ENCODE results near the gene PID1.

Gene PID1

GRCh38 chr2:229270551-229271410, at the start of gene PID1:
Gene PID1, minus strand, starts transcription at chr2:229271287. Its CDS starts 244 bp downstream, at chr2:229271043.
- peak within 1 kb of the TSS; percentile 80 for H3K4me3 ChIP-seq (ENCODE audit: low read depth, low read length)
- H3K4me1 ChIP-seq (ENCODE audit: control insufficient read depth, insufficient read depth, low read length) = peaks cover 13% of the 10 kb centered on the region; the same call in 1 of the 2 replicates
- H3K9ac ChIP-seq (ENCODE audit: low read length) = peak within 1 kb of the TSS; percentile 37
- no peak within 1 kb of the TSS for H3K27ac ChIP-seq (ENCODE audit: low read depth, low read length)
- H3K27me3 ChIP-seq (ENCODE audit: control insufficient read depth, insufficient read depth, low read length) = peaks cover 37% of the 10 kb centered on the region
- no peaks in the 10 kb centered on the region for H3K36me3 ChIP-seq (ENCODE audit: control insufficient read depth, insufficient read depth, low read length)
- H3K9me3 ChIP-seq (ENCODE audit: control insufficient read depth, insufficient read depth, low read depth, low read length) = no peaks in the 10 kb centered on the region

GRCh38 chr2:229319558-229319957, 48.5 kb upstream of the PID1 start:
- H3K27me3 ChIP-seq (ENCODE audit: control insufficient read depth, insufficient read depth, low read length) = no peaks in the 10 kb centered on the region
- no peaks in the 10 kb centered on the region for H3K4me1 ChIP-seq (ENCODE audit: control insufficient read depth, insufficient read depth, low read length)
- H3K4me3 ChIP-seq (ENCODE audit: low read depth, low read length) = no peak overlapping the region
- no peaks in the 10 kb centered on the region for H3K36me3 ChIP-seq (ENCODE audit: control insufficient read depth, insufficient read depth, low read length)
- no peak overlapping the region for H3K27ac ChIP-seq (ENCODE audit: low read depth, low read length)
- H3K9me3 ChIP-seq (ENCODE audit: control insufficient read depth, insufficient read depth, low read depth, low read length) = 0 out of 2 replicates have a peak, but pooled peaks cover 3% of the 10 kb centered on the region
- no peak overlapping the region for H3K9ac ChIP-seq (ENCODE audit: low read length)

GRCh38 chr2:229314117-229314516, 43.0 kb upstream of the PID1 start:
- Histone ChIP-seq H3K36me3 (ENCODE audit: control insufficient read depth, insufficient read depth, low read length) (no peaks in the 10 kb centered on the region), H3K9ac (ENCODE audit: low read length) (no peak overlapping the region), H3K4me3 (ENCODE audit: low read depth, low read length) (no peak overlapping the region), H3K4me1 (ENCODE audit: control insufficient read depth, insufficient read depth, low read length) (no peaks in the 10 kb centered on the region), H3K9me3 (ENCODE audit: control insufficient read depth, insufficient read depth, low read depth, low read length) (no peaks in the 10 kb centered on the region), H3K27ac (ENCODE audit: low read depth, low read length) (no peak overlapping the region), H3K27me3 (ENCODE audit: control insufficient read depth, insufficient read depth, low read length) (no peaks in the 10 kb centered on the region; the same call in 1 of the 2 replicates)

- Histone ChIP-seq H3K27ac (ENCODE audit: low read depth, low read length) (no peak overlapping the region), H3K36me3 (ENCODE audit: control insufficient read depth, insufficient read depth, low read length) (no peaks in the 10 kb centered on the region), H3K4me3 (ENCODE audit: low read depth, low read length) (no peak overlapping the region), H3K27me3 (ENCODE audit: control insufficient read depth, insufficient read depth, low read length) (no peaks in the 10 kb centered on the region; the same call in 1 of the 2 replicates), H3K4me1 (ENCODE audit: control insufficient read depth, insufficient read depth, low read length) (no peaks in the 10 kb centered on the region), H3K9ac (ENCODE audit: low read length) (no peak overlapping the region), H3K9me3 (ENCODE audit: control insufficient read depth, insufficient read depth, low read depth, low read length) (no peaks in the 10 kb centered on the region)
These were observed 42.5 kb upstream of the PID1 start for GRCh38 chr2:229313591-229313990.

- no peaks in the 10 kb centered on the region for H3K9me3 ChIP-seq (ENCODE audit: control insufficient read depth, insufficient read depth, low read depth, low read length)
- no peak overlapping the region for H3K27ac ChIP-seq (ENCODE audit: low read depth, low read length)
These were observed 30.1 kb upstream of the PID1 start for GRCh38 chr2:229301237-229301636.

GRCh38 chr2:229300790-229301189, 29.7 kb upstream of the PID1 start:
- H3K4me3 ChIP-seq (ENCODE audit: low read depth, low read length) = no peak overlapping the region
- no peaks in the 10 kb centered on the region for H3K9me3 ChIP-seq (ENCODE audit: control insufficient read depth, insufficient read depth, low read depth, low read length)
- H3K27me3 ChIP-seq (ENCODE audit: control insufficient read depth, insufficient read depth, low read length) = no peaks in the 10 kb centered on the region
- no peak overlapping the region for H3K9ac ChIP-seq (ENCODE audit: low read length)
- H3K4me1 ChIP-seq (ENCODE audit: control insufficient read depth, insufficient read depth, low read length) = no peaks in the 10 kb centered on the region
- no peak overlapping the region for H3K27ac ChIP-seq (ENCODE audit: low read depth, low read length)
- H3K36me3 ChIP-seq (ENCODE audit: control insufficient read depth, insufficient read depth, low read length) = no peaks in the 10 kb centered on the region

More at GRCh38 chr2:229301237-229301636, 30.1 kb upstream of the PID1 start:
- Histone ChIP-seq H3K9ac (ENCODE audit: low read length) (no peak overlapping the region), H3K4me1 (ENCODE audit: control insufficient read depth, insufficient read depth, low read length) (no peaks in the 10 kb centered on the region), H3K4me3 (ENCODE audit: low read depth, low read length) (no peak overlapping the region), H3K27me3 (ENCODE audit: control insufficient read depth, insufficient read depth, low read length) (no peaks in the 10 kb centered on the region), H3K36me3 (ENCODE audit: control insufficient read depth, insufficient read depth, low read length) (no peaks in the 10 kb centered on the region)

GRCh38 chr2:229300371-229300770, 29.3 kb upstream of the PID1 start:
- Histone ChIP-seq H3K9me3 (ENCODE audit: control insufficient read depth, insufficient read depth, low read depth, low read length) (no peaks in the 10 kb centered on the region), H3K36me3 (ENCODE audit: control insufficient read depth, insufficient read depth, low read length) (no peaks in the 10 kb centered on the region), H3K4me1 (ENCODE audit: control insufficient read depth, insufficient read depth, low read length) (no peaks in the 10 kb centered on the region), H3K27me3 (ENCODE audit: control insufficient read depth, insufficient read depth, low read length) (no peaks in the 10 kb centered on the region), H3K9ac (ENCODE audit: low read length) (no peak overlapping the region), H3K27ac (ENCODE audit: low read depth, low read length) (no peak overlapping the region), H3K4me3 (ENCODE audit: low read depth, low read length) (no peak overlapping the region)

- H3K9ac ChIP-seq (ENCODE audit: low read length) = no peak overlapping the region
- no peak overlapping the region for H3K4me3 ChIP-seq (ENCODE audit: low read depth, low read length)
- H3K27ac ChIP-seq (ENCODE audit: low read depth, low read length) = no peak overlapping the region
- H3K4me1 ChIP-seq (ENCODE audit: control insufficient read depth, insufficient read depth, low read length) = no peaks in the 10 kb centered on the region
- H3K27me3 ChIP-seq (ENCODE audit: control insufficient read depth, insufficient read depth, low read length) = no peaks in the 10 kb centered on the region
- H3K36me3 ChIP-seq (ENCODE audit: control insufficient read depth, insufficient read depth, low read length) = no peaks in the 10 kb centered on the region
- no peaks in the 10 kb centered on the region for H3K9me3 ChIP-seq (ENCODE audit: control insufficient read depth, insufficient read depth, low read depth, low read length)
These were observed 26.2 kb upstream of the PID1 start for GRCh38 chr2:229297247-229297646.

- Histone ChIP-seq H3K9me3 (ENCODE audit: control insufficient read depth, insufficient read depth, low read depth, low read length) (no peaks in the 10 kb centered on the region), H3K4me1 (ENCODE audit: control insufficient read depth, insufficient read depth, low read length) (no peaks in the 10 kb centered on the region), H3K4me3 (ENCODE audit: low read depth, low read length) (no peak overlapping the region), H3K36me3 (ENCODE audit: control insufficient read depth, insufficient read depth, low read length) (no peaks in the 10 kb centered on the region), H3K27ac (ENCODE audit: low read depth, low read length) (no peak overlapping the region), H3K9ac (ENCODE audit: low read length) (no peak overlapping the region), H3K27me3 (ENCODE audit: control insufficient read depth, insufficient read depth, low read length) (no peaks in the 10 kb centered on the region)
These were observed 25.4 kb upstream of the PID1 start for GRCh38 chr2:229296536-229296935.

GRCh38 chr2:229296016-229296415, 24.9 kb upstream of the PID1 start:
- 0 out of 2 replicates have a peak, but pooled peaks cover 2% of the 10 kb centered on the region for H3K9me3 ChIP-seq (ENCODE audit: control insufficient read depth, insufficient read depth, low read depth, low read length)
- no peak overlapping the region for H3K4me3 ChIP-seq (ENCODE audit: low read depth, low read length)
- no peaks in the 10 kb centered on the region for H3K27me3 ChIP-seq (ENCODE audit: control insufficient read depth, insufficient read depth, low read length)
- no peaks in the 10 kb centered on the region for H3K4me1 ChIP-seq (ENCODE audit: control insufficient read depth, insufficient read depth, low read length)
- no peaks in the 10 kb centered on the region for H3K36me3 ChIP-seq (ENCODE audit: control insufficient read depth, insufficient read depth, low read length)
- no peak overlapping the region for H3K9ac ChIP-seq (ENCODE audit: low read length)
- H3K27ac ChIP-seq (ENCODE audit: low read depth, low read length) = no peak overlapping the region

- Histone ChIP-seq H3K27me3 (ENCODE audit: control insufficient read depth, insufficient read depth, low read length) (no peaks in the 10 kb centered on the region), H3K4me1 (ENCODE audit: control insufficient read depth, insufficient read depth, low read length) (no peaks in the 10 kb centered on the region), H3K27ac (ENCODE audit: low read depth, low read length) (no peak overlapping the region), H3K9me3 (ENCODE audit: control insufficient read depth, insufficient read depth, low read depth, low read length) (0 out of 2 replicates have a peak, but pooled peaks cover 7% of the 10 kb centered on the region), H3K36me3 (ENCODE audit: control insufficient read depth, insufficient read depth, low read length) (no peaks in the 10 kb centered on the region), H3K9ac (ENCODE audit: low read length) (no peak overlapping the region), H3K4me3 (ENCODE audit: low read depth, low read length) (no peak overlapping the region)
These were observed 16.7 kb upstream of the PID1 start for GRCh38 chr2:229287823-229288222.
